GM18508 (cell line): Measurements from ENCODE around the gene PTTG1IP2.
A peak's percentile ranks its signal among the peaks of the same experiment; 100 is the strongest.

ENCODE experiments used
- ATAC-seq: cut with Tn5 transposase; IDR thresholded peaks from one replicate; pipeline ENCODE4 v1.9.1; 2021; ENCODE audit warnings: moderate number of reproducible peaks; ENCODE audit not compliant: insufficient read depth, unreplicated experiment

PTTG1IP2 gene

DNA sequence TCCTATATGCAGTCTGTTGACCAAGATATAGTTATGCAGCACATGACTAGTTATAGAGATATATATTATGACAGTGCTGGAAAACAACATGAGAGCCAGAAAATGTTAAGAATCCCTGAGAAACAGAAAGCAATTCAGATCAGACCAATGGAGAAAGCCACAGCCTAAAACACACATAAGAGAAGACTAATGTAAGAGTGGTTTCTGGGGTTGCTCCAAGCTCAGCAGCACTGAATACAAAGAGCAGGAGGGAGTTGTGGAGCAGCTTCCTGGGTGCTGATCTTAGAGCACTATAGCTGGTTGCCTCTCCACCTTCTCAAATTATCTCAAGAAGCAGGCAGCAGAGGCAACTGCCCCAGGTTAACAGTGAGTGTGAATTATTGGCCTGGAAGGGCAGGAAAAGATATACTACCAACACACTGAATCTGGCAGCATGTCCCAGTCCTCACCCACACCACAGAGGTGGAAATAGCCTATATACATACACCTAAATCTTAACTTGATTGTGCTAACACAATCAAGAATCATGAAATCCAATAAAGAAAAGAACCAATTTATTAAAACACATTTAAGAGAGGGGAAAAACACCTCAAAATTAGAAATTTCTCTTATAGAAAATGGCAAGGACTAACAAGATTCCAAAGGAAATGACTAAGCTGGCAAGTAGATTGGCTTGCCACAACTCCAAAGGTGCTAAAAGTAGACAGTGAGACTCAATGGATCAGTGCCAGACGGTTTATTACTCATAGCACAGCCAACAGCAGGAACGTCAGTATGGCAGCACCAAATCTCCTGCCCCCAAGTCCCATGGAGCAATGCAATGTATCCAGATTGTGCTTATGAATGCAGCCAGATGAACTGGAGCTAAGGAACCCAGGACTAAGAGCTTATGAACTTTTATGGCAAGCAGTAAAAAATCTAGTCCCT is 5.1 kb downstream of the PTTG1IP2 start:
- ATAC-seq, result no peak

DNA sequence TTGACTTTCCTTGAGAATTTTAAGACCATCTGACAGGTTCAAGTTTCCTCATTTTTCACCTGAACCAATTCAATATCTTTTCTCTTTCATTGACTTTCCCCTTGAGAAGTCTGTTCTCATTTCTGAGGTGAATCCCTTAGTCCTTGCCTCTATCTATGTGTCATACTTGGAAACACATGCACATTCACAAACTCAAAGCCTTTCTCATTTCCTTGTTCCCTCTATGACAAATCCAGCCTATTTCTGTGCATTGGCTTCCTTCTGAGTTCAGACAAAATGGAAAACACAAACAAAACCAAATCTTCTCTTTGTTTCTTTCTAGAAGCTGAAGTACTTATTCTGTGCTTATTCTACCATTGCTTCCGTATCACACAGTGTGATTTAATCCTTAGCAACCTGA is 13.8 kb downstream of the PTTG1IP2 start:
- no peak for ATAC-seq

DNA sequence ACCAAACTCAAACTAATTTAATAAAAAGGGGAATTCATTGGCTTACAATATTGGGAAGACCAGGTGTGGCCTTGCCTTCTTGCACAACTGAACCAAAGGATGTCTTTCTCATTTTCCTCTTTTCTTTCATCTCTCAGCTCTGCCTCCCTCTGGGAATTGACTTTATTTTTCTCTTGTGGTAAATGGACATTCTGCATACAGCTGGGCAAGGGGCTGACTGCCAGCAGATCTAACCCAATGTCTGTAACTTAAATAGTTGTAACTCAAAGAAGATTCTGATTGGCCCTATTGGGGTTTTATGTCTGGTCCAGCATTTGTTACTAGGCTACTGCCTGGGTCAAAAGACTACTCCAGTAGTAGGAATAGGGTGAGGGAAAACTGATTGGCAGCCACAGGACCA is 15.3 kb downstream of the PTTG1IP2 start:
- ATAC-seq, result no peak

DNA sequence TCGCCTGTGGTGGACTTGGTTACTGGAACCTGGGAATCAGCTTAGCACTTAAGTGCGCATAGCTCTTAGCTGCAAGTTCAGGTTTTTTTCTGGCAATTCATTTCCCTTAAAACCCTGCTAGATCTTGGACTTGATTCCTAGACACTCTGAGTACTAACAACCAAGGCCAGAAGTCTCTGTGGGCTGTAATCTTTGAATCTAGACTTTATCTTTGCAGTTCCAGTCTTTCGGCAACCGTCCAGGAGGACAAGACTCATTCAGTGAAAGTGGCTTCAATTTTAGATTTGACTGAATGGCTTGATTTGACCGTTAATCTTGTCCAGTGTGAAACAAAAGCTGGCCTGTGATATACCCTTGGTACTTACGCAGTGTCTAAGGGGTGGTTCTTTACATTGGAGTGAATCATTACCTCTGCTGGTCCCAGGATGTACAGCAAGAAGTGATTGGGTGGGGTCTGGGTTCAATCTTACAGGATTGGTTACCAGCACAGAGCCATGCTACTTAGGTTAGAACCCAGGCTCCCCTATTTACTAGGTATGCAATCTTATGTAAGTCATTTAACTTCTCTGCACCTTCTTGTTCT is 16.4 kb downstream of the PTTG1IP2 start:
- ATAC-seq, result no peak

DNA sequence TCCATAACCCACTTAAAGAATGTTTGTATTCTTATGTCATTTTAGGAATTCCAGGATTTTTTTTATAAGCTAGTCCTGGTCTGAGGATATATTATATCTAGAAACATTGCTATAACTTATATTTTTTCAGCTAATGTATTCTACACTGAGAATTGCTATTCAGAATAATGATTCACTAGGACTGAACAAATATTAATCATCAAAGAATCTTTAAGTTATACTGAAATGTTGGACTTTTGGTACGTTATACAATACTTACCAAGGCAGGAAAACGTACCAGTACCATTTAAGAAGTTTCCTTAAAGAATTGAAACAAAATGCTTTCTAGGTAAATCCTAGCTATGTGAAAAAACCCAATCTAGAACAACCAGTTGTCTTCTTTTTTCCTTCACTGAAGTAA is 18.4 kb downstream of the PTTG1IP2 start:
- no peak for ATAC-seq

- no peak for ATAC-seq
Measured at GRCh38 chr7:90488220-90488619, 18.8 kb downstream of the PTTG1IP2 start.

DNA sequence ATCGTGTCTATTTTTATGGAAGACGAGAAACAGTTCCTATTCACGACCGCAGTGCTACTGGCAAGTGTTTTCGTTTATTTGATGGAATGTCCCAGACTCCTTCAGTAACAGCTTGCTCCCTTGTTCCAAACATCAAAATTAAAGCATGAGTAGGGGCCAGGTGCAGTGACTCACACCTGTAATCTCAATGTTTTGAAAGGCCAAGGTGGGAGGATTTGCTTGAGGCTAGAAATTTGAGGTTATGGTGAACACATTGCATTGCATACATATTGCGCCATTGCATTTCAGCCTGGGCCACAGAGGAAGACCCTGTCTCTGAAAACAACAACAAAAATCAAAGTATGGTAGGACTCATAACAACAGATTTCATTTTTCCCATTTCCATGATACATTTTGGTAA is 22.8 kb downstream of the PTTG1IP2 start:
- no peak for ATAC-seq

DNA sequence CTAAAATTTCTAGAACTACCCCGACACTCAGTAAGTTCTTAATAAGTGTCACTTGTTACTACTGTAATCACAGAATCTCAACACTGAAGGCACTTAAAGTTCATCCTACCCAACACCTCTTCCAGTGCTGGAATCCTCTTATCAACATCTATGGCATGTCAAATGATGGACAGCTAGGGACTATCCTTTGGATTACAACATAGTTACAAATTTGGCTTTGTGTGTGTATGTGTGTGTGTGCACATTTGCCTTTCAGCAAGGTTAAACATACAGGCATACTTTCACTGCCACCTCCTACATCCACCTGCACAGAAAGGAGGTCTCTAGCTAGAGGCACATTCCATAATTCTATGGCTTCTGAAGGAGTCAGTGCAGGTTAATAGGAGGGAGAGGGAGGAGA is 25.8 kb downstream of the PTTG1IP2 start:
- no peak for ATAC-seq

DNA sequence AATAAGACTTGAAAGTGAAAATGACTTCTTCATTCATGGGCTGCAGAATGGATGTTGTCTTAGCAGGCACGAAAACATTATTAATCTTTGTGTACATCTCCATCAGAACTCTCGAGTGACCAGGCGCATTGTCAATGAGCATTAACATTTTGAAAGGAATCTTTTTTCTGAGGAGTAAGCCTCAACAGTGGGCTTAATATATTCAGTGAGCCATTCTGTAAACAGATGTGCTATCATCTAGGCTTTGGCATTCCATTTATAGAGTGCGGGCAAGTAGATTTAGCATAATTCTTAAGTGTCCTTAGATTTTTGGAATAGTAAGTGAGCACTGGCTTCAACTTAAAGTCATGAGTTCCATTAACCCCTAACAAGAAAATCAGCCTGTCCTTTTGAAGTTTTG is 33.1 kb downstream of the PTTG1IP2 start:
- no peak for ATAC-seq

- ATAC-seq, result no peak
Measured at GRCh38 chr7:90503367-90503766, 33.9 kb downstream of the PTTG1IP2 start.

DNA sequence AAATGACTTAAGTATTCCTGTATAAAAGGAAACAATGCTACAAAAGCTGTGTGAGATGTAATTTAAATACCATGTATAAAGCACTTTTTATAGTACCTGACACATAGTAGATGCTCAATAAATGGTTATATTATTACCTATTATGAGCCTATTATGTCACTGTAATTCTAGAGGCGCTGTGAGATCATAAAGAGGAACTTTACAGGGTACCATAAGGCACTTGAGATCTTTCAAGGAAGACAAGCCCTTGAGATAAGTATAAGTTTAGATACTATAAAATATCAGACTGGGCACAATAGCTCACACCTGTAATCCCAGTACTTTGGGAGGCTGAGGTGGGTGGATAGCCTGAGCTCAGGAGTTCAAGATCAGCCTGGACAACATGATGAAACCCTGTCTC is 38.3 kb downstream of the PTTG1IP2 start:
- no peak for ATAC-seq

DNA sequence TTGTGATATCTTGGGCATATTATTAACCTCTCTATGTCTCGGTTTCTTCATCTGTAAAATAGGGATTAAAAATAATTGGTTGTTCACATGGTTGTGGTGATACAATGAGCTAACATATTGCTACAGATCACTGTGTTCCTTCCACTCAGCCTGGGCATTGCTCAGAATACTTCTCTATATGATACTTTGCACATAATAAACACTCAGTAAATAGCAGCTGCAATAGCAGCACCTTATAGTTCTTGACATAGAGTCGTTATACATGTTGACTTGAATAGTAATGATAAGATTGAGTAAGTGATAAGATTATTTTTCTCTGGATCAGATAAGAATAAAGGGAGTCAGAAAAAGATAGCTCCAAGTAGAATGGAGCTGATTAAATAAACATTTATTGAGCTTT is 42.3 kb downstream of the PTTG1IP2 start:
- ATAC-seq, result no peak

DNA sequence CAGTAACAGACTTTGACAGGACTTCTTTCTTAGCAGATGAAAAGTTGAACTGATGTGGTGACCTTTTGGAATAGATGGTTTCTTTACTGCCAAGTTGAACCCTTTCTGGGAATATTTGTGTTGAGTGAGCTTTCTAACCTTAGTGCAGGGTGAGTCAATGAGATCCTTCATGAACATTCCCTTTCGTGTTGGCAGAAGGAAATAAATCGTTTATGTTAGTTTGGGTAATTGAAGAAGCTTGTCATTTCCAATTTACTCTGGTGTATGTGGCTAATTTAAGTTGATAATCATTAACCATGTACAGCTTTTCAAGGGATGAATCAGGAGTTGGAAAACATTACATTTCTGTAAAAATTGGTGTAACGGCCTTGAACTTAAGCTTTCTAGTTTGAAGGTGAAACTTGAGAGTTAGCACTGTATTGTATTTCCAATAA is 43.4 kb downstream of the PTTG1IP2 start:
- ATAC-seq, result no peak

GRCh38 chr7:90516257-90516656 is 46.8 kb downstream of the PTTG1IP2 start:
- no peak for ATAC-seq

- ATAC-seq, result no peak
Measured at GRCh38 chr7:90518630-90519029, 49.2 kb downstream of the PTTG1IP2 start.

DNA sequence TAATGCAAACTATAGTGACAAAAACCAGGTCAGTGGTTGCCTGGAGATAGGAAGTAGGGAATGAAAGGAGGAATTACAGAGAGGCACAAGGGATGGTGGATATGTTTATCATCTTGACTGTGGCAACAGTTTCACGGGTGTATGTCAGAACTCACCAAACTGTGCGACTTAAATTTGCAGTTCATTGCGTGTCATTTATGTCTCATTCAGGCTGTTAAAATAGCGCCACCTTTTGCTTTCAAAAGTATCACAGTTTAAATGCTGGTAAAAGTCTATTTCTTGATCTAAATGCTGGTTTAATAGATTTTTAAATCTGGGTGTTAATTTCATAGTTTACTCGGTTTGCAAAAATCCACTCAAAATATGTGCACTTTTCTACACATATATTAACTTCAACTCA is 51.0 kb downstream of the PTTG1IP2 start:
- ATAC-seq, result no peak

- no peak for ATAC-seq
Measured at GRCh38 chr7:90530263-90530662, 60.8 kb downstream of the PTTG1IP2 start.

GRCh38 chr7:90532231-90532929 is 62.9 kb downstream of the PTTG1IP2 start:
- no peak for ATAC-seq

GRCh38 chr7:90536449-90536848 is 67.0 kb downstream of the PTTG1IP2 start:
- ATAC-seq, result peak; percentile 92

GRCh38 chr7:90538405-90538804 is 69.0 kb downstream of the PTTG1IP2 start:
- no peak for ATAC-seq

GRCh38 chr7:90540406-90540805 is 71.0 kb downstream of the PTTG1IP2 start:
- ATAC-seq, result no peak
